Activated naive CD4-positive, alpha-beta T cell treated with anti-CD3 and anti-CD28 coated beads, Interleukin-2, amount 50 U/mL, for 24 hours (primary cell): ENCODE measurements around the gene EPHB4.
A peak's percentile ranks its signal among the peaks of the same experiment; 100 is the strongest.
"Not testable (repeated sequence)": the region's sequence is repeated elsewhere in the genome, so short reads cannot be mapped to it uniquely, and the experiment has no call there.

ENCODE experiments used
- H3K27ac Mint-ChIP-seq: one replicate; pipeline ENCODE4 v1.8.0; 2021; ENCODE audit warnings: mild to moderate bottlenecking, mixed read lengths
- H3K27me3 Mint-ChIP-seq: one replicate; pipeline ENCODE4 v1.8.0; 2021; ENCODE audit warnings: mixed read lengths
- H3K36me3 Mint-ChIP-seq: one replicate; pipeline ENCODE4 v1.8.0; 2021; ENCODE audit warnings: mixed read lengths
- H3K4me1 Mint-ChIP-seq: one replicate; pipeline ENCODE4 v1.8.0; 2021; ENCODE audit warnings: mixed read lengths
- H3K4me3 Mint-ChIP-seq: one replicate; pipeline ENCODE4 v1.8.0; 2021; ENCODE audit warnings: mild to moderate bottlenecking, mixed read lengths
- H3K9me3 Mint-ChIP-seq: one replicate; pipeline ENCODE4 v1.8.0; 2021; ENCODE audit warnings: mixed read lengths

EPHB4 gene

DNA sequence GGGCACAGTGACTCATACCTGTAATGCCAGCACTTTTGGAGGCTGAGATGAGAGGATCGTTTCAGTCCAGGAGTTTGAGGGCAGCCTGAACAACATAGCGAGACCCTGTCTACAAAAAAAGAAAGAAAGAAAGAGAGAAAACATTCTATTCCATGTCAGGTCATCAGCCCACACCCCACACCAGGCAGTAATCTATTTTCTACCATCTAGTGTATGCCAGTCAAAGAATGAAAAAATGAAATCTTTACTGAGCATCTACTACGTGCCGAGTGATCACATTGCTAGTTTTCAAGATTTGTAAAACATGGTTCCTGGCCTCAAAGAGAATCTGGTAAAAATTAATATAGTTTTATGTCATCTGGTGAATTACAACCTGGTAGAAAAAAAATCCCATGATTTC lies 3.1 kb upstream of the EPHB4 start:
- peaks cover 23% of the 10 kb centered on the region for H3K27me3 Mint-ChIP-seq
- H3K4me3 Mint-ChIP-seq: no peak overlapping the region
- no peaks in the 10 kb centered on the region for H3K9me3 Mint-ChIP-seq
- no peak overlapping the region for H3K27ac Mint-ChIP-seq
- peaks cover 1% of the 10 kb centered on the region for H3K36me3 Mint-ChIP-seq
- peaks cover 19% of the 10 kb centered on the region for H3K4me1 Mint-ChIP-seq

DNA sequence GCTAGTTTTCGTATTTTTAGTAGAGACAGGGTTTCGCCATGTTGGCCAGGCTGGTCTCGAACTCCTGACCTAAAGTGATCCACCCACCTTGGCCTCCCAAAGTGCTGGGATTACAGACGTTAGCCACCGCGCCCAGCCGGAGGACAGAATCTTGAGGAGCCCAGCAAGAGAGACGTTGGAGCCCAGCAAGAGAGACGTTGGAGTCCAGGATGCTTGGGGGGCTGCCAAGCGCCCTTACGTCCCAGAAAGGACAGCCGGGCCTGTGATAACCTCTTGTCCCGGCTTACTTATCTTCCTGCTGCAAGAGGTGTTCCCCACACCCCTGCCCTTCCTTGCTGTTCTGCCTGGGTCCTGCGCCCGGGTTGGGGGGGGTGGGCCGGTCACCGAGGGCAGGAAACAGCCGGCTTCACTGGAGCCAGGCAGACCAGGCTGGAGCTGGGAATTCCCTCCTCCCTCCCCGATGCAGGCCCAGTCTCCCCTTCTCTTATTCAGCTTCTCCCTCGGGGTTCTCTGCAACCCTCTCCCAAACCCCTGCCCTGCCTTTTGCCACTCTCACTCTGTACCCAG lies 1.9 kb upstream of the EPHB4 start:
- no peaks in the 10 kb centered on the region for H3K9me3 Mint-ChIP-seq
- peak overlapping the region; percentile 23 for H3K27ac Mint-ChIP-seq
- H3K36me3 Mint-ChIP-seq: peaks cover 2% of the 10 kb centered on the region
- H3K4me1 Mint-ChIP-seq: peaks cover 19% of the 10 kb centered on the region
- no peak overlapping the region for H3K4me3 Mint-ChIP-seq
- H3K27me3 Mint-ChIP-seq: peaks cover 25% of the 10 kb centered on the region

DNA sequence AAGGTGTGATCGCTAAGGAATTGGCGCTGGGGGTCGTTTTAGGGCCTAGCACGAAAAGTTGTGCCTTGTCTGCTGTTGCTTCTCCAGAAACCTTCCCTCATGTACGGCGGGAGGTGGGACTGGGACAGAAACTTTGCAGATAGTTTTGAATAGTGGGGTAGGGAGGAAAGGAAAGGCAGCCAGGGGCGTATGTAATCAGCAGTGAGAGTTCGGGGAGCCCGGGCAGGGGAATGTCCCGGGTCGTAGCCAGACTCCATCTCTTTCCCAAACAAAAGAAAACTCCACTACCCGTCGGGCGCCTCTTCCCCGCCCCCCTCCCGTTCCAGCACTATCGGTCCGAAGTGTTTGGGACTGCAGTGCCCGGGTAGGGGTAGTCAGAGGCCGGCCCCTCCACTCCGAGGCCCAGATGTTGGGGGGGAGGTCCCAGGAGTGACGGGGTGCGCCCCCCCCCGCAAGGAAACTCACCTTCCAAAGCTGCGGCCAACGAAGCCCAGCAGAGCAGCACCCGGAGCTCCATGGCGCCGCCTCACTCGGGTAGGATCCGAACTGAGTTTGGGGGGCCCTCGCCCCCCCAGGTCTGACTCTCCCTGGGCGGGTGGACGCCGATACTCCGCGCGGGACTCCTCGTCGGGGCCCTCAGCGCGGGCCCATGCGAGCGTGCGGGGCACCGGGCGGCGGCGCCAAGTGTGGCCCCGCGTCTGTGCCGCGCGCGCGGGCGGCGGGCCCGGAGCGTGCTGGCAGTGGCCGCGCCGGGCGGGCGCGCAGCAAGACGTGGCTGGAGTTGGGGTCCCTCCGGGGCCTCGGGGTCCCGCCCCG lies 601 bp downstream of the EPHB4 start:
- peaks cover 2% of the 10 kb centered on the region for H3K36me3 Mint-ChIP-seq
- H3K27ac Mint-ChIP-seq: peak overlapping the region; percentile 55
- peaks cover 19% of the 10 kb centered on the region for H3K4me1 Mint-ChIP-seq
- H3K27me3 Mint-ChIP-seq: peaks cover 24% of the 10 kb centered on the region
- no peaks in the 10 kb centered on the region for H3K9me3 Mint-ChIP-seq
- H3K4me3 Mint-ChIP-seq: peak overlapping the region; percentile 82

DNA sequence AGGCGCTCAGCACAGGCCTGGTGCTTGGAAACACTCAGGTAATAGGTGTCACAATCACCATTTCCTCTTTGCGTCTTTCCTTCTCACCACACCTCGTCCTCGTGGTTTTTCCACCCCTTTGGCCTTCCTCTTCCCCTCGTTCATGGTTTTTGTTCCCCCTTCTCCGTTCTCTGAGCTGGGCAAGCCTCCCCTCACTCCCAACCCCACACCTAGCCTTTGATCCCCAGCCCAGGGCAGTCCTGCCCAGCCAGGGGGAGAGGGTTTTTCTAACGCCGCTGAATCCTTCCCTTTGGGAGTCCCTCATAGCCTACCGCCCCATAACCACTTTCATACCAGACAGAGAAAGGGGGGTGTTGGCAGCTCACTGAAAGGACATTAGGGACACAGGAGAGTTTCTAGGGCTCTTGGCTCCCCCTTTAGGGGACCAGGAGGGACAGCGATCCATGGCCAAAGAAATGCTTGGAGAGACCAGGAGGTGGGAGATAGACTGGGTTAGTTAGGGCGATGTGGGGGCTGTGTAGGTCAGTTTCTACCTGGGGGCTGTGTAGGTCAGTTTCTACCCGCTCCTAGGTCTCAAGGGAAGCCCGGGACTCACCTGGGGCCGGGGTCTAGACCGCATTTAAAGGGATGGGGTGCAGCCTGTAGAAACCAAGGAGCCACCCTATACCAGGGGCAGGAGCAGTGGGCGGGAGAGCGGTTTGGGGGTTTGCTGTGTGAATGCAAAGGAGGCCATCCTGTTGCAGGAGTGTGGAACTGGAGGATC lies 1.4 kb downstream of the EPHB4 start:
- peak overlapping the region; percentile 74 for H3K27ac Mint-ChIP-seq
- peaks cover 23% of the 10 kb centered on the region for H3K27me3 Mint-ChIP-seq
- H3K36me3 Mint-ChIP-seq: peaks cover 2% of the 10 kb centered on the region
- H3K4me1 Mint-ChIP-seq: peaks cover 19% of the 10 kb centered on the region
- no peaks in the 10 kb centered on the region for H3K9me3 Mint-ChIP-seq
- peak overlapping the region; percentile 82 for H3K4me3 Mint-ChIP-seq

DNA sequence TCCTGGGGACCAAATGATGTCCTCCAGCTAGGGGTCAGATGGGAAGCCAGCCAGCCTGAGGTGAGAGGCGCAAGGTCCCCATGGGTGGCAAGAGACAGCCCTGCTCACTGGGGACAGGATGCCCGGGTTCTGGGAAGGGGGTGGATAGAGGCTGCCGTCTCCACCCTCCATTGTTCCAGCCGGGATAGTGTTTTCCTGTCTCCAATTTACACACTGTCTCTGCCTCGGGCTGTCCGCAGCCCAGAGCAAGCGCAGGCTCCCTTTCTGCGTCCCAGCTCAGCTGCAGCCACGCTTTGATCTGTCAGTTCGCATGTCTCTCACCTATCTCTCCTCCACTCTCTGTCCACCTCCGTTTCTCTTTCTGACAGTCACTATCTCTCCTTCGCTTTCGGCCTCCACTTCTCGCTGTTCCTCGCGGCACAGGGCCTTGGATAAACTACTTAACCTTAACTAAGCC lies 2.1 kb downstream of the EPHB4 start:
- Mint-ChIP-seq H3K27me3 (peaks cover 23% of the 10 kb centered on the region), H3K27ac (no peak overlapping the region), H3K4me3 (no peak overlapping the region)

DNA sequence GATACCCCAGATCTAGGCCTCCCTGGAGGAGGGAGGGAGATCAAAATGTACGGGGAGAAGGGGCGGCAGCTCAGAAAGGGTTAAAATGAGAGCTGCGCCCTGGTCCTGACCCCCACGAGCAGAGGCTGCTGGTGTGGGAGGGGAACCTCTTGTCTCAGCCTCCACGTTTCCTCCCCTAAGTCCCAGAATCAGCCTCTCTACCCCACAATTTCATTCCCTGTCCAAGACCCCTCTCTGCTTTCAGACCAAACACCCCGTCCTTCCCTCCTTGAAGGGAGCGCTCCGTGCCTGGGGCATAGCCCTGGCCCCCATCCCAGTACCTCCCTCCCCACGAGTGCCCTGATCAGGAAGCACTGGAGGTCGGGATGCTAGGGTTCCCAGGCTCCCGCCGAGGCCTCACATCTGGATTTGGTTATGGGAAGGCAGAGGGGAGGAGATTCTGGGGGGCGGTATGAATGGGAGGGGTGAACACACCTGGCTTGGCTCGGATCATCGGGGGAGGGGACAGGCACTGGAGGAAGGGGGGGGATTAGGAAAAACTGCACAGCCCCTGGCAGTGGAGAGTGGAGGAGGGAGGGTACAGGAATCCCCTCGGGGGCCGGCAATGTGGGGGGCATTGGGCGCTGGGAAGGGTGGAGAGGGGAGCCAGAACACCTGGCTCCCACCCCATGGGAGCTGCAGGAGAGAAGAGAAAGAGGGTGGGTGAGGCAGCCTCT lies 2.7 kb downstream of the EPHB4 start:
- Mint-ChIP-seq H3K36me3 (peaks cover 2% of the 10 kb centered on the region), H3K27me3 (peaks cover 23% of the 10 kb centered on the region)

More for the DNA sequence above, 2.1 kb downstream of the EPHB4 start:
- H3K4me1 Mint-ChIP-seq: peaks cover 19% of the 10 kb centered on the region
- H3K36me3 Mint-ChIP-seq: peaks cover 2% of the 10 kb centered on the region
- H3K9me3 Mint-ChIP-seq: no peaks in the 10 kb centered on the region

DNA sequence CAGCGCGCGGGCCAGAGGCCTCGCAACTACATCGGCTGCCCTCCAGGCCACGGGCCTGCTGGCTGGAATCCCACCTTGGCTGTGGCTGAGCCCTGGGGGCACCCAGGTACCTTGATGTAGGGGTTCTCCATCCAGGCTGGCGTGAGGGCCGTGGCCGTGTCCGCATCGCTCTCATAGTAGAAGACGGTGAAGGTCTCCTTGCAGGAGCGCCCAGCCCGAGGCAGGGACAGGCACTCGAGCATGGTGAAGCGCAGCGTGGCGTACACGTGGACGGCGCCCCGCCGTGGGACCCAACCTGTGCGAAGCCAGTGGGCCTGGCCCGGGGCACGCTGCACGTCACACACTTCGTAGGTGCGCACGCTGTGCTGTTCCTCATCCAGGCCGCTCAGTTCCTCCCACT lies 3.8 kb downstream of the EPHB4 start:
- Mint-ChIP-seq H3K27me3 (peaks cover 18% of the 10 kb centered on the region), H3K9me3 (no peaks in the 10 kb centered on the region), H3K27ac (no peak overlapping the region), H3K4me3 (no peak overlapping the region), H3K36me3 (peaks cover 2% of the 10 kb centered on the region), H3K4me1 (peaks cover 17% of the 10 kb centered on the region)

More for the DNA sequence above, 2.7 kb downstream of the EPHB4 start:
- Mint-ChIP-seq H3K4me3 (no peak overlapping the region), H3K27ac (peak overlapping the region; percentile 24), H3K9me3 (no peaks in the 10 kb centered on the region), H3K4me1 (peaks cover 19% of the 10 kb centered on the region)

DNA sequence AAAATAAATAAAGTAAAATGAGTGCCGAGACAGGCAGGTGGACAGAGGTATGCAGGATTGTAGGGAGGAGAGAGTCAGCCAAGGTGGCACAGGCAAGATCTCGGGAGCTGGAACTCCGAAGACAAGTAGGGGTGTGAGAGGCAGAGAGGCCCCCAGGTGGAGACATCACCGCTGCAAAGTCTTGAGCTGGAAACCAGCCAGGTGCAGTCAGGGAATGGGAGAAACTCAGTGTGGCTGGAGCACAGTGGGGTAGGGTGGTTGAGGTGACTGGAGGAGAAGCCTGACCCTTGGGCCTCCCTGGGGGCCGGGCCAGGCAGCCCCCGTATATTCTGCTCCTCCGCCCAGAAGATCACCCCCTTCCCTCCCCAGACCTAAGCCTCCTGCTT lies 4.2 kb downstream of the EPHB4 start:
- Mint-ChIP-seq H3K36me3 (peaks cover 2% of the 10 kb centered on the region), H3K4me3 (no peak overlapping the region), H3K27ac (no peak overlapping the region), H3K4me1 (peaks cover 15% of the 10 kb centered on the region), H3K9me3 (no peaks in the 10 kb centered on the region), H3K27me3 (peaks cover 17% of the 10 kb centered on the region)

DNA sequence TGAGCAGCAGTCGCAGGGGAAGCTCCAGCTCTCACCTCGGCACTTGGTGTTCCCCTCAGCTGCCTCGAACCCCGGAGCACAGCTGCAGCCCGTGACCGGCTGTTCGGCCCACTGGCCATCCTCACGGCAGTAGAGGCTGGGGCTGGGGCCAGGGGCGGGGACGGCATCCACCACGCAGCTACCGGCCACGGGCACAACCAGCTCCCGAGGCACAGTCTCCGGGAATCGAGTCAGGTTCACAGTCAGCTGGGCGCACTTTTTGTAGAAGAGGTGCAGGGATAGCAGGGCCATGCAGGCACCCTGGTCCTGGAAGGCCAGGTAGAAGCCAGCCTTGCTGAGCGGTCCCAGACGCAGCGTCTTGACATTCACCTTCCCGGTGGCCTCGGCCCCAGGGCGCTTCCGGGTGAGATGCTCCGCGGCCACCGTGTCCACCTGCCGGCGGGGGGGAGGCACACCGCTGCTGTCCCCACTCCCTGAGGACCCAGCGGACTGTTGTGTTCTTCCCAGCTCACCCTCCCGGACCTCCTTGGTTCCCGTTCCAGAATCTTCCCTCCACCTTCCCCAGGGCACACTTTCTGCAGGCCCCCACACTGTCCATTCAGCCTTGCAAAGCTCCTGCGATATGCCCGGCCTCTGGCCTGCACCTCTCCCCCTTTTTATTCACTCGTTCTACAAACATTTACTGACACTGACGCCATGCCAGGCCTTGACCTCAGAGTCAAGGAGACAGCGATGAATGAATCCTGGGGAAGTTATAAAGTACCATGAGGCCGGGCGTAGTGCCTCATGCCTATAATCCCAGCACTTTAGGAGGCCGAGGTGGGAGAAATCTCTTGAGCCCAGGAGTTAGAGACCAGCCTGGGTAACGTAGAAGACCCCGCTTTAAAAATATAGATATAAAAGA lies 4.8 kb downstream of the EPHB4 start:
- peaks cover 9% of the 10 kb centered on the region for H3K4me1 Mint-ChIP-seq
- H3K4me3 Mint-ChIP-seq: no peak overlapping the region
- peaks cover 2% of the 10 kb centered on the region for H3K36me3 Mint-ChIP-seq

DNA sequence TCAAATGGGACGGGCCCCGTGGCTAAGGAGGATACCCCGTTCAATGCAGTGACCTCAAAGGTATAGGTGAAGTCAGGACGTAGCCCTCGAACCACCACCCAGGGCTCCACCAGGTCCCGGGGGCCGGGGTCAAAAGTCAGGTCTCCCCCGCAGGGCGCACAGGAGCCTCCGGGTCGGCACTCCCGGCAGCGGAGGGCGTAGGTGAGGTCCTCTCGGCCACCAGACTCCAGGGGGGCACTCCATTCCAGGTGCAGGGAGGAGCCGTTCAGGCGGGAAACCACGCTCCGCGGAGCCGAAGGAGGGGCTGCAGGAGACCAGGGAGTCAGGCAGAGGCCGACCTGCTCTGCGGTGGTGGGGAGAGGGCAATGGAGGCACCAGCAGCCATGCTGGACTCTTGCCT lies 7.7 kb downstream of the EPHB4 start:
- H3K9me3 Mint-ChIP-seq: no peaks in the 10 kb centered on the region
- no peaks in the 10 kb centered on the region for H3K36me3 Mint-ChIP-seq
- no peak overlapping the region for H3K4me3 Mint-ChIP-seq
- H3K27ac Mint-ChIP-seq: no peak overlapping the region
- H3K27me3 Mint-ChIP-seq: no peaks in the 10 kb centered on the region
- no peaks in the 10 kb centered on the region for H3K4me1 Mint-ChIP-seq

More for the DNA sequence above, 4.8 kb downstream of the EPHB4 start:
- Mint-ChIP-seq H3K27ac (no peak overlapping the region), H3K9me3 (no peaks in the 10 kb centered on the region), H3K27me3 (peaks cover 13% of the 10 kb centered on the region)

DNA sequence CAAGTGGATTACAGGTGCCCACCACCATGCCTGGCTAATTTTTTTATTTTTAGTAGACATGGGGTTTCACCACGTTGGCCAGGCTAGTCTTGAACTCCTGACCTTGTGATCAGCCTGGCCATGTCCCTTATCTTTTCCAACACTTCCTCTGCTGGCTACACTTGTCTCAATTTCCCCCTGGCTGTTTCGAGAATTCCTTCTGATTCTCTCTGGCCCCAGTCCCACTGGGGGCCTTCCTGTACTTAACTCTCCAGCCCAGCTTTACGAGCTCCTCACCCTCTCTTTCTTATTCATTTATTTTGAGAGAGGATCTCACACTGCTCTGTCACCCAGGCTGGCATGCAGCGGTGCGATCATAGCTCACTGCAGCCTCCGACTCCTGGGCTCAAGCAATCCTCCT lies 8.5 kb downstream of the EPHB4 start:
- Mint-ChIP-seq H3K27me3 (no peaks in the 10 kb centered on the region), H3K4me1 (no peaks in the 10 kb centered on the region), H3K27ac (no peak overlapping the region), H3K36me3 (no peaks in the 10 kb centered on the region), H3K9me3 (no peaks in the 10 kb centered on the region), H3K4me3 (no peak overlapping the region)

DNA sequence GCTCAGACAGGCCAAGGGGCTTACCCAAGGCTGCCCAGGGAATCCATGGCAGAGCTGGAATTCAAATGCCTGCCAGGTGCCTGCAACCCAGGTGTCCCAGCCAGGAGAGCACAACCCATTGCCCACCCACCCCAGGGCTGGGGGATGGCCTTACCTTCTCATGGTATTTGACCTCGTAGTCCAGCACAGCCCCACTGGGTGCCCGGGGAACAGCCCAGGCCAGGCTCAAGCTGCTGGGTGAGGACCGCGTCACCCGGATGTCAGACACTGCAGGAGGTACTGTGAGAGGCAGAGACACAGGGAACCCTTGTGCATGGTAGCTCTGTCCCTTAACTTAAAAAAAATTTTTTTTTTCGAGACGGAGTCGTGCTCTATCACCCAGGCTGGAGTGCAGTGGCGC lies 9.0 kb downstream of the EPHB4 start:
- H3K36me3 Mint-ChIP-seq: no peaks in the 10 kb centered on the region
- no peaks in the 10 kb centered on the region for H3K4me1 Mint-ChIP-seq
- H3K27me3 Mint-ChIP-seq: no peaks in the 10 kb centered on the region
- no peaks in the 10 kb centered on the region for H3K9me3 Mint-ChIP-seq
- H3K4me3 Mint-ChIP-seq: no peak overlapping the region
- no peak overlapping the region for H3K27ac Mint-ChIP-seq

DNA sequence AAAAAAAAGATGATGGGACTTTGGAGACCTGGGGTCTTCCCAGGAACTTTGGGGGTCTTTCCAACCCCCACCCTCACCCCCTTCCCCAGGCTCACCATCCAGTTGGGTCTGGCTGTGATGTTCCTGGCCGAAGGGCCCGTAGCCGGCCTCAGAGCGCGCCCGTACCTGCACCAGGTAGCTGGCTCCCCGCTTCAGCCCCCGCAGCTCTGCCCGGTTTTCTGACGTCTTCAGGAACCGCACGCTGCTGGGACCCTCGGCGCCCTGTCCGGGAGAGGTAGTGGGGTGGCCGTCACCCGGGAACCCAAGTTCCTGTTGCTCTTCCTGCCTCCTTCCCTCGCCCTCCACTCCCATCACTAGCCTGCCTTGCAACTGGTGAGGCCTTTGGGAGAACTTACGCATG lies 10.2 kb downstream of the EPHB4 start:
- Mint-ChIP-seq H3K4me1 (no peaks in the 10 kb centered on the region), H3K36me3 (peaks cover 2% of the 10 kb centered on the region), H3K9me3 (no peaks in the 10 kb centered on the region), H3K27ac (no peak overlapping the region), H3K4me3 (no peak overlapping the region), H3K27me3 (no peaks in the 10 kb centered on the region)

DNA sequence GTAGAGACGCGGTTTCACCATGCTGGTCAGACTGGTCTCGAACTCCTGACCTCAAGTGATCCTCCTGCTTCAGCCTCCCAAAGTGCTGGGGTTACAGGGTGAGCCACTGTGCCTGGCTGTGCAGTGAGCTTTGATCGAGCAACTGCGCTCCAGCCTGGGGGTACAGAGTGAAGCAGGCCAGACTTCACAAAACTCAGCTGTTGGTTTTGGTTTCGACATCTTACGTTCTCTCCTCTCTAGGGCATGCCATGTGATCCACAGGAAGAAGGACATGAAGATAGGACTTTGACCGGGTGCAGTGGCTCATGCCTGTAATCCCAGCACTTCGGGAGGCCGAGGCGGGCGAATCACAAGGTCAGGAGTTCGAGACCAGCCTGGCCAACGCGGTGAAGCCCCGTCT lies 10.8 kb downstream of the EPHB4 start:
- not testable (repeated sequence) for H3K4me3 Mint-ChIP-seq, H3K36me3 Mint-ChIP-seq, H3K27me3 Mint-ChIP-seq, H3K27ac Mint-ChIP-seq, H3K4me1 Mint-ChIP-seq, H3K9me3 Mint-ChIP-seq

DNA sequence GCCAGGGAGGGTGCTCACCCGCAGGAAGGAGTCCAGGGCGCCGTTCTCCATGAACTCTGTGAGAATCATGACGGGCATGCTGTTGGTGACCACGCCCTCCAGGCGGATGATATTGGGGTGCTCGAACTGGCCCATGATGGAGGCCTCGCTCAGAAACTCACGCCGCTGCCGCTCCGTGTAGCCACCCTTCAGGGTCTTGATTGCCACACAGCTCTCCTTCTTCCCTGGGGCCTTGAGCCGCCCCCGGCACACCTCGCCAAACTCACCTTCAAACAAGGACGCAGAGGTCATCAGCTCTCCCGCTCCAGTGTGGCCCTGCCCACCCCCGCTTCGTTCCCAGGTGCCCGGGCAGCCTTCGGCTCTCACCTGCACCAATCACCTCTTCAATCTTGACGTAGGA lies 14.6 kb downstream of the EPHB4 start:
- no peaks in the 10 kb centered on the region for H3K27me3 Mint-ChIP-seq
- no peak overlapping the region for H3K27ac Mint-ChIP-seq
- H3K9me3 Mint-ChIP-seq: no peaks in the 10 kb centered on the region
- no peaks in the 10 kb centered on the region for H3K4me1 Mint-ChIP-seq
- H3K4me3 Mint-ChIP-seq: no peak overlapping the region
- peaks cover 5% of the 10 kb centered on the region for H3K36me3 Mint-ChIP-seq
